SIG-M5 treated with dmso at 0.1 percent for 504 hours (cell line): ENCODE measurements around the gene ATOH8.

Experiments used
- DNase-seq: peaks from one replicate; lab custom pipeline; 2025; ENCODE audit not compliant: unreplicated experiment; lab: John Stamatoyannopoulos, UW

ATOH8 gene

GRCh38 chr2:85799215-85799956, 45.6 kb downstream of the ATOH8 start:
- DNase-seq = no peak

DNA sequence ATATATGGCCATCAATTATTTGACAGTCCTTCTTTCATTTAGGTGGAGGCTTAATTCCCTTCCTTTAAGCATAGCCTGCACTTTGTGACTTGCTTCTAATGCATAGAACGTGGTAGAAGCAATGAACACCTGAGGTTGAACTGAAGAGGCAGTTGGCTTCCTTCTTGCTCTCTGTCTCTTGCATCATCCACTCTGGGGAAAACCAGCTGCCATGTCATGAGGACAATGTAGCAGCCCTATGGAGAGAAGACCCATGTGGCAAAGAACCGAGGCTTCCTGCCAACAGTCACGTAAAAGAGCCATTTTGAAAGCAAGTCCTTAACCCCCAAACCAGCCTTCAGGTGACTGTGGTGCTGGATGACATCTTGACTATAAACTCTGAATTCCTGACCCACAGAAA, 46.8 kb downstream of the ATOH8 start:
- DNase-seq = no peak

- DNase-seq = no peak
These were observed 48.1 kb downstream of the ATOH8 start for GRCh38 chr2:85801871-85802270.

DNA sequence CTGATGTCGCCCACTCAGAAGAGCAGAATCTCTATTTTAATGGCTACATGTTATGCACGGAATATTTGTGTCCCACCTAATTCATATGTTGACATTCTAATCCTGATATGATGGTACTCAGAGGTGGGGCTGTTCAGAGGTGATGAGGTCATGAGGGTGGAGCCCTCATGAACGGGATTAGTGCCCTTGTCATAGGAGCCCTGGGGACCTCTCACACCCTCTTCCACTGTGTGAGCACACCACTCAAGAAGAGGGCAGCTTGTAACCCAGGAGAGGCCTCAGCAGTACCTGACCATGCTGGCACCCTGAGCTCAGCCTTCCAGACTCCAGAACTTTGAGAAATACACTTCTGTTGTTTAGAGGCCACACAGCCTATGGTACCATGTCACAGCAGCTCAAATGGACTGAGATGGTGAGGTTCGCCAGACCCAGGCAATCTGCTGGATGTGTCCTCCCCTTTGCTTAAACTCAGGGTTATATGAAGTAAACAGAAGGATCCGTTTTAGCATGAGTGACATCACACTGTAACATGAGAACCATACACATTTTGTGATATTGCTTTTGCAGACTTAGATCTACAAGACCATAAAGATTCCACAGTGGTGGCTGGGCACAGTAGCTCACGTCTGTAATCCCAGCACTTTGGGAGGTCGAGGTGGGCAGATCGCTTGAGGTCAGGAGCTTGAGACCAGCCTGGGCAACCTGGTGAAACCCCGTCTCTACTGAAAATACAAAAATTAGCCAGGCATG, 48.7 kb downstream of the ATOH8 start:
- DNase-seq = no peak

- DNase-seq = no peak
These were observed 50.1 kb downstream of the ATOH8 start for GRCh38 chr2:85803704-85804425.

- DNase-seq = peak; percentile 48
These were observed 50.8 kb downstream of the ATOH8 start for GRCh38 chr2:85804583-85804982.

- peak; percentile 59 for DNase-seq
These were observed 52.7 kb downstream of the ATOH8 start for GRCh38 chr2:85806358-85807118.

DNA sequence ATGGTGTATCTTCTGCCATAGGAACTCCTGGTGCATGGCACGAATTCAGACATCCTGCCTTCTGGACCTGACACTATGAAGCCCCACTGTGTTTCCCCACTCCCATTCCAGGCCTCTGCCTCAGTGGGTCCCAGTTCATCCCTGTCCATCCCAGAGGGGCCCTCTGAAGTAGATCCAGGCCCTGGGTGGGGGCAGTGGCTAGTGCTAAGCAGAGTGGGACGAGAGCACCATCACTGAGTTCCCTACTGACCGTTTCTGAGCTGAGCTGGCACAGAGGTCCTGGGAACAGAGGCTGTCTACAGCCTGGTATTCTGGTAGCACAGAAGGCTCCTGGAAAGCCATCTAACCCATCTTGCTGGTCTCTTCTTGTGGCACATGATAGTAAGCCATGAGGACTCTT, 54.0 kb downstream of the ATOH8 start:
- no peak for DNase-seq

DNA sequence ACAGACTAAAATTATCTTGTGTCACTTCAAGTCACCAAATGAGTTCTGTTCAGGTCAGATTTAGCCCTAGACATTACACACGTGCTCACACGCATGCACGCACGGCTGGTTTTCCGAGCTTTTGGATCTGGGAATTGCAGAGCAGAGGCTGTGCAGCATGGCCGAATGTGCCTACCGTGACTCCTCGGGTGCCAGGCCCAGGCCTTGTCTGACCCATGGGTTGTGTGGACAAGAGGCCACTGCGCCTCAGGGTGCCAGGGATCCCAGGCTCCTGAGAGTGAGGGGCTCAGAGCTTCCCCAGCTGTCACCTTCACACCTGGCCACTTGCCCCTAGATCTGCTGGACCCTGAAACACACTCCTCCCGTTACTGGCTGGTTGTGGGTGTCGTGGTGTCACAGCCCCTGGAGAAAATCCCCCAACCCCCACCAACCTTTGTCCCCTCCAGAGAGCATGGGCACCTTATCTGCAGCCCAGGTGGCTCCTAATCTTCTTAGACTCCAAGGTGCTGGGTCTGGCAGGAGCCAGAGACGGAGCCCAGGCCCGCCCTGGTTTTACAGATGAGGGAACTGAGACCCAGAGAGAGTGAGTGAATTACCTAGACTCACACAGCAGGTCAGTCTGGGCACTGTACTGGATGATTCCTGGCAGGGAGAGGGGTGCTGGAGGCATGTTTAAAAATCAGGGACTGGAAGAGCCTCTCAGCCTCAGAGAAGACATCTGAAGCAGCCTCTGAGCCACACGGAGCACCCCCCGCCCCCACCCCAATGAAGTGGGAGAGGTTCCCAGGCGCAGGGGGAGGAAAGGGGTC, 56.8 kb downstream of the ATOH8 start:
- DNase-seq = no peak

GRCh38 chr2:85811180-85812093, 57.6 kb downstream of the ATOH8 start:
- no peak for DNase-seq

DNA sequence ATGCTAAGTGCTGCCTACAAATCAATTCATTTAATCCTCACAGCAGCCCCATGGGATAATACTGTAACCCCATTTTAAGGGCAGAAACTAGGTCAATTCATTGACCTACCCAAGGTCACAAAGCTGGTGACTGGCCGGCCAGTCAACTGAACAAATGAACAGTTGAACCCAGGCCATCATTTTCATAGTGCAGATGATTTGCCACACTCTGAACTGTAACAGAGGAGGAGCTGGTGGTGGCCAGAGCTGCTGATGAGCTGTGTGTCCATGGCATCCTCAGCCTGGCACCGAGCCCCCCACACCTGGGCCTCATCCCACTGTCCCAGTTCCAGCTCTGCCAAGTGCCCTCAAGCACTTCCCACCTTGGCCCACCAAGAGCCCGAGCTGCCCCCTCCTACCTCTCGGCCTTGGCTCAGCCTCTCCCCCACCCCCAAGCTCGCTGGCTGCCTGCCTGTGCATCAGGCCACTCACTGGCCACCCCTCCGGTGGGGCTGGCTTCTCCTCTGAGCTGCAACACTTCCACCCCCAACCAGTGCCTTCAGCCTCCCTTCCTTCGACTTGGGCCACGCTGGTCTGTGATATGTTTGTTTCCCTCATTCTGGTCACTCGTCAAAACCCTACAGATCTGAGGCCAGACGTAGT, 58.4 kb downstream of the ATOH8 start:
- DNase-seq = no peak

- DNase-seq = no peak
These were observed 59.6 kb downstream of the ATOH8 start for GRCh38 chr2:85813211-85813981.

DNA sequence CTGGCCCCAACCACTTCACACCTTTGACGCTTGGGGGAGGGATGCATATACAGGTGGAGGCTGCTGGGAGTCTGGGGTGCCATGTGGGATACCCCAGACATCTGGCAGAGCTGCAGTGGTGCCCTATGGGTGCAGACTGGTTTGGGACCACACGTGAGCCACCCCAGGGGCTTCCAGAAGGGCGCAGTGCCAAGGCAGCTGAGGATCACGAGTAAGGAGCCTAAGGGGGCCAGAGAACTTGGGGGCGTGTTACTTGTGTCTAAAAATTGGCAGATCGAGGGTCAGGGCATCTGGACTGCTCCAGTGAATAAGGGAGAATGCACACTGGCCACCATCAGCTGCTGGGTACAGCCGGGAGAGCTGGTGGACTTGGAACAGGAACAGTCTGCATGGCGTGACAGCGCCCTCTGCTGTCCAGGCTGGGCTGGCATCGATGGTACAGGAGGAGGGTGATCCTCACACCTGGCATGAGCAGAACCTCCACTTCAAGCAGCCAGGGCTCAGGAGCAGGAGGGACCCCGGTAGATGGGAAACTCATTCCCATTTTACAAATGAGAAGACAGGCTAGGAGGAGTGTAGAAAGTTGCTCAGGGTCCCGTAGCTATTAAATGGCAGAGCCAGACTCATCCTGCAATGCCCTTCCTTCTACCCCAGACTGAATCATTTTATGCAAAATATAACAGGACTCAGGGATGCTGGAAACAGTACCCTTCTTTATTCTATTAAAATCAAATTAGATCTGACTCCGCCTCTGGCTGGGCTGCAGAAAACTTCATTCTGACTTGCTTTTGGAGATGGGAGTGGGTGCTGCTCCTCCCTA, 60.4 kb downstream of the ATOH8 start:
- peak; percentile 72 for DNase-seq

- DNase-seq = no peak
These were observed 61.2 kb downstream of the ATOH8 start for GRCh38 chr2:85814802-85815550.

DNA sequence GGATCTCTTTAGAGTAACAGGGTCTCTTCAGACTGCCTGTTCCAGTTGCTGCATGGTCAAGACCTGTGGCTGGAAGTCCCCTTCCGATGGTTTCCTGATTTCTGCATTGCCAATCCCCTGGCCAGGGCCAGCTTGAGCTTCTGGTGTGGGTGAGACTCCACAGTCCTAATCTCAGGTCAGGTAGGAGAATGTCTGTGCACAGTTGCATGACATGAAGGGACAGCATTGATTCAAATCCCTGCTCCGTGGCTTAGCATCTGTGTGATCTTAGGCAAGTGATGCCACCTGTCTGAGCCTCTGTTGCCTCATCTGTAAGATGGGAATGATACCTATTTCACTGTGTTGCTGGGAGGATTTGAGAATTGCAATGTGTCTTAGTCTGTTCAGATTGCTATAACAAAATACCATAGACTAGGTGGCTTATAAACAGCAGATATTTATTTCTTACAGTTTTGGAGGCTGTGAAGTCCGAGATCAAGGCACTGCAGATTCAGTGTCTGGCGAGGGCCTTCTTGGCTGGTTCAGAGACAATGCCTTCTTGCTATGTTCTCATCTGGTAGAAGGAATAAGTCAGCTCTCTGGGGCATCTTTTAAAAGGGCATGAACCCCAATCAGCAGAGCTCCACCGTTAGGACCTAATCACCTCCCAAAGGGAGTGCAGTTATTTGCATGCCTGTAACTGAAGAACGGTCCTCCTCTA, 66.2 kb downstream of the ATOH8 start:
- no peak for DNase-seq

GRCh38 chr2:85822766-85823165, 69.0 kb downstream of the ATOH8 start:
- DNase-seq = no peak
